Cardiac fibroblast (primary cell): ENCODE measurements around the gene MYO5B.

Experiments
- DNase-seq, 2 donors: peaks; one replicate each; pipeline versions ENCODE4 v3.0.0 to v3.0.0-alpha.2; 2010; ENCODE audit warnings: low read depth in 2 of 2
- H3K4me3 ChIP-seq, 2 donors: replicated peaks in 1 of 2; 1 replicate in 1 of 2; 2 replicates in 1 of 2; pipeline ENCODE4 v1.5.1; 2011; ENCODE audit warnings: low read depth in 2 of 2, low read length in 2 of 2, mild to moderate bottlenecking in 2 of 2, moderate library complexity in 1 of 2
- TF ChIP-seq, protein P1 (sequence below): IDR thresholded peaks from one replicate; pipeline ENCODE4 v1.5.1; 2011; ENCODE audit warnings: low read depth, mild to moderate bottlenecking, low read length, inconsistent platforms

MYO5B gene

DNA sequence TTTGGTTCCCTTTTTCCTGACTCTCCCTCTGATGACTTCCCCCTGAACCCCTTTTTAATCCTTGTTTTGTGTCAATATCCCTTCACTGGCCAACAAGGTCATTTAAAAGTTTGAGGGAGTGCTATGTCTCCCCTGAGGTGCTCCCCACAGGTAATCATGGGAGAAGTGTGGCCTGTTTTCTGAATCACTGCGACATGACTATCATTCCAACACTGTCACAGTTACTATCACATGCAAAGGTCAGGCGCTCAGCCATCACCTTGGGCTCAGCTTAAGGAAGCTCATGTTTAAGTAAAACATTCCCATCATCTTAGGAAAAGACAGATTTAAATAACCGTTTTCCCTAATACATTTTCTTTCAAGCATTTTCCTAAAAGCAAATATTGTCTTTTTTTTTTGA lies 360.7 kb downstream of the MYO5B start:
- TF ChIP-seq, protein P1, sequence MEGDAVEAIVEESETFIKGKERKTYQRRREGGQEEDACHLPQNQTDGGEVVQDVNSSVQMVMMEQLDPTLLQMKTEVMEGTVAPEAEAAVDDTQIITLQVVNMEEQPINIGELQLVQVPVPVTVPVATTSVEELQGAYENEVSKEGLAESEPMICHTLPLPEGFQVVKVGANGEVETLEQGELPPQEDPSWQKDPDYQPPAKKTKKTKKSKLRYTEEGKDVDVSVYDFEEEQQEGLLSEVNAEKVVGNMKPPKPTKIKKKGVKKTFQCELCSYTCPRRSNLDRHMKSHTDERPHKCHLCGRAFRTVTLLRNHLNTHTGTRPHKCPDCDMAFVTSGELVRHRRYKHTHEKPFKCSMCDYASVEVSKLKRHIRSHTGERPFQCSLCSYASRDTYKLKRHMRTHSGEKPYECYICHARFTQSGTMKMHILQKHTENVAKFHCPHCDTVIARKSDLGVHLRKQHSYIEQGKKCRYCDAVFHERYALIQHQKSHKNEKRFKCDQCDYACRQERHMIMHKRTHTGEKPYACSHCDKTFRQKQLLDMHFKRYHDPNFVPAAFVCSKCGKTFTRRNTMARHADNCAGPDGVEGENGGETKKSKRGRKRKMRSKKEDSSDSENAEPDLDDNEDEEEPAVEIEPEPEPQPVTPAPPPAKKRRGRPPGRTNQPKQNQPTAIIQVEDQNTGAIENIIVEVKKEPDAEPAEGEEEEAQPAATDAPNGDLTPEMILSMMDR = no peak
- no peak overlapping the region for H3K4me3 ChIP-seq
- no peak for DNase-seq

GRCh38 chr18:49833814-49834213 lies 361.1 kb downstream of the MYO5B start:
- H3K4me3 ChIP-seq = no peak overlapping the region
- TF ChIP-seq, protein P1 = no peak
- no peak for DNase-seq

DNA sequence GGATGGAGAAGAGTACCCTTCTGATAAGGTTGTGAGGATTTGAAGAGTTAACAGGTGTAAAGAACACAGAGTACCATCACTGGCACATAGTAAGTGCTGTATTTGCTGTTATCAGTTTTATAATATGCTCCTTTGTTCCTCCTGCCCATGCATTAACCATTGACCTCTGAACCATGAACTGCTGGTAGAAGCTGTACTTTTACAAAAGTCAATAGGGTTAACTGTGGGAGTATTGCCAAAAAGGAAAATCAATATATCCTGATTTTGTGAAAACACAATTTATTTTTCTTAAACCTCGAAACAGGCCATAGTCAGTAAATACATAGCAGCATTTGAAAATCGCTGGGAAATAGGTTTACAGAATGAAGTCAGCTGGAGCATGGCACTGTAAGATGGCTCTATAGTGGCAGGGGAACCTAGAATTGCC lies 362.7 kb downstream of the MYO5B start:
- H3K4me3 ChIP-seq = no peak overlapping the region
- DNase-seq = no peak
- TF ChIP-seq, protein P1 = no peak

GRCh38 chr18:49827996-49828395 lies 367.0 kb downstream of the MYO5B start:
- DNase-seq = no peak
- no peak overlapping the region for H3K4me3 ChIP-seq
- TF ChIP-seq, protein P1 = no peak

DNA sequence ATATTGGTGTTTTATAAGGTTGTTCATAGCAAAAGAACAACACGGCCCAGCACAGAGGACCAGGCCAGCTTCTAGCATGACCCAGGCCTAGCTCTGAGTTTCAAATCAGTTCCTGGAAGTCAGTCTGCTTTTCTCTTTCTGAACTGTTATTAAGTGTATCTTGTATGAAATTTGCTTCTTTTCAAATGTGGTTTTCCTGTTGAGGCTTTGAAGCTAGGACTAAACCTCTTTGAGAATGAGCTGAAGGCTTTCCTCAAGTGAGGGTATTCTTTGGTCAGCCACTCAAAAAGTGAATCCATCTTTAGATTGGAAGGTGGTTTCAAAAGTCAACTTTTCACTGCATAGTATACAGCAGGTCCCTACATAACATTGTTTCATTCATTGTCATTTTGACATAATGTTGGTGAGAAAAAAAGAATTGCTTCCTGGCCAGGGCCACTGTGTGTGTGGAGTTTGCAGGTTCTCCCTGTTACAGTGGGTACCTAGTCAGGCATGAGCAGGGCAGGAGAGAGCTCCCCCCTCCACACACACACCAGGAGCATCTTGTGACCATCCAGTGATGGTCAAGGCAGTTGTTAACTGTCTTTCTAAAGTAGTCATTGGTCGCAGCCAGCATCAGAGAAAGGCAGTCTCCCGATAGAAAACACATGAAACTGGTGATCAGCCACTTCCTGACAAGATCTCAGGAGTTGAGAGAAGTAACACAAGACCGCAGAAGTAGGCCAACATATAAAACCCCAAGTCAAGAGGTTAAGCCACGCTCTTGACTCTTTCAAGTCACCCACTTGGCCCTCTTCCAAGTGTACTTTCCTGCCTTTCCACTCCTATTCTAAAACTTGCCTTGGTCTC lies 374.9 kb downstream of the MYO5B start:
- H3K4me3 ChIP-seq = no peak overlapping the region
- TF ChIP-seq, protein P1 = no peak
- DNase-seq = peak; percentile 11 to 12

DNA sequence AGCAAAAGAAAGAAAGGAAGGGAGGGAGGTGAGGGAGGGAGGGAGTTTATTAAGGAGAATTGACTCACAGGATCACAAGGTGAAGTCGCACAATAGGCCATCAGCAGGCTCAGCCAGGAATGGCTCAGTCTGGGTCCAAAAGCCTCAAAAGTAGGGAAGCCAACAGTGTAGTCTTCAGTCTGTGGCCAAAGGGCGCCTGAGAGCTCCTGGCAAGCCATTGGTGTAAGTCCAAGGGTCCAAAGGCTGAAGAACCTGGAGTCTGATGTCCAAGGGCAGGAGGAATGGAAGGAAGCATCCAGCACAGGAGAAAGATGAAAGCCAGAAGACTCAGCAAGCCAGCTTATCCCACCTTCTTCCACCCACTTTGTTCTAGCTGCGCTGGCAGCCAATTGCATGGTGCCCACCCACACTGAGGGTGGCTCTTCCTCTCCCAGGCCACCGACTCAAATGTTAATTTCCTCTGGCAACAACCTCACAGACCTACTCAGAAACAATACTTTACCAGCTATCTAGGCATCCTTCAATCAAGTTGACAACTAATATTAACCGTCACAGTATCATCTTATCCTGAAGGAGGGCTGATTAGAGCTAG lies 375.8 kb downstream of the MYO5B start:
- TF ChIP-seq, protein P1 = no peak
- DNase-seq = no peak
- no peak overlapping the region for H3K4me3 ChIP-seq
